HS-27A (cell line): ENCODE results near the gene RAPGEF1.

Experiments used
- DNase-seq: peaks from one replicate; pipeline ENCODE4 v3.0.0-alpha.2; 2012; ENCODE audit warnings: low read depth, missing footprints

Gene RAPGEF1

DNA sequence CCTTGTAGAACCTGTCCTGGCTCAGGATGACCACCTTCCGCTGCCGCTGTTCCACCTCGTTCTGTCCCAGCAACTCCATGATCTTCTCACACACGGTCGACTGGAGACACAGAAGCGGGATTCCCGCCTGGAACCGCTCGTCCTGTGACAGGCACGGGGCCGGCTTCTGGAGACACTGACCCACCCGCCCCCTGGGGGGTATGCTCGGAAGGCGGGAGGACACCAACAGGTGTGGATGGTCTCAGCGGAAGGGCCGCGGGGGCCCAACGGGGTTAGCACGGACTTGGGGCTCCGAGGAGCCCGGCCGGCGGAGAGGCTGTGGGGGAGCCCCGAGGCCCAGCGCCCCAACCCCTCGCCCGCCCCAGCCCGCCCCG is 209.3 kb downstream of the RAPGEF1 start:
- no peak for DNase-seq

DNA sequence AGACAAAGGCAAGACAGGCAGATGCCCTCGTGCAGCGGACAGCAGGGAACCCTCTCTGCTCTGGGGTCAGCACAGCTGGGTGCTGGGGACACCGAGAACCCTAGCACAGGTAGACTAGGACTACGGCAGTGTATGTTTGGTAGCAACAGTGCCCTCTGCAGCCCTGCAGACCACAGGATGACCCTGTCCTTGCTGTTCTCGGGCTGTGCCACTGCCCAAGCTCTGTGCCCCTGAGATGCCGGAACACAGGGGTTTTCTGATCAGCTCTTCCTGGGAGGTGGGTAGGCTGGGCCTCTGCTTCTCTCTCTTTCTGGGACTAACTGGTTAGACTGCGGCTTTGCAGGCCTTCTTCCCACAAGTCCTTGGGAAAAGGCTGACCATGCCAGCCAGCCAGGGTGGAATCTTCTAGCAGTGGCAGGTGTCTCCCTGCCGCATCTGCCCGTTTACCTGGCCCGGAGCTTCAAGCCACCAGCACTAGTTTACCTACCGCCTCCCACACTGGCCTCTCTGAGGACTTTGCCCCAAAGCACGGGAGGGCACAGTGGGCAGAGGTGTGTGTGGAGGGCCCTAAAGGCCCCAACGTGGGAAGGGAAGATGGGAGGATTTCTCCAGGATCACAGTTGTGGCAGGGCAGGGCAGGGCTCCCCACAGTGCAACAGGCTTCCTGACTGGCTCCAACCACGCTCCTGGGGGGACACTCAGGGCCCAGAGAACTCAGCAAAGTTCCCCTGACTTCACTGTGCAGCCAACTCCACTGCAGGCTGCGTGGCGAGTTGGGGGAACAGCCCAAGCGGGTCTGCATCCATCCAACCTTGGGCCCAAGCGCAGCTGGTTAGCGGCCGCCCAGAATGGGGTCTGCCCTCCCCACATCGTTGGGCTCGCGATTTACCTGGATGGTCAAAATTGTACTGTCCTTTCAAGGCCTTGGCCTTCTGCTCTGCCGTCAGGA is 210.0 kb downstream of the RAPGEF1 start:
- DNase-seq: no peak

DNA sequence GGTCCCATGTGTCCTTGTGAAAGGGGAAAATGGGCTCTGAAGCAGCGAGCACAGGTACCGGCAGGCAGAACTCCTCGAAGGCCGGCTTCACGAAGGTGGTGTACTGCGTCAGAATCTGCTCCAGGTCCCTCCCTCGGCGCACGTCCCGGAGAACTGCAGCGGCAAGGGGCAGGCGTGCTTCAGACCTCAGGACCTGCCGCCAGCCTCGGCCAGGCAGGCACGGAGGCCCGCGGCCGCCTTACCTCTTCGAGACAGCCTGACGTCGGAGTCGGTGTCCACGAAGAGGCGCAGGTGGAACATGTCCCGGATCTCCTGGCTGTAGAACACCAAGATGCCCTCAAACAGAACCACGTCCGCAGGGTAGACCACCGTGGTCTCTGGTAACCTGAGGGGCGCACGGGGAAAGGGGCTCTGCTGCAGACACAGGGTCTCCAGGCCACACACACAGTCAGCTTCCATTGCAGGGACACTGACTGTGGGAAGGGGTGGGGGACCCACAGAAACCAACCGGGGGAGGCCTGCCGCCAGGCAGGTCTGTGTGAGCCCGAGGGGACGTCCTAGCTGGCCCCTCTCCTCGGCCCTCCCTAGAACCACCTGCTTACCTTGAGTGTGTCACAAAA is 210.9 kb downstream of the RAPGEF1 start:
- DNase-seq: no peak

DNA sequence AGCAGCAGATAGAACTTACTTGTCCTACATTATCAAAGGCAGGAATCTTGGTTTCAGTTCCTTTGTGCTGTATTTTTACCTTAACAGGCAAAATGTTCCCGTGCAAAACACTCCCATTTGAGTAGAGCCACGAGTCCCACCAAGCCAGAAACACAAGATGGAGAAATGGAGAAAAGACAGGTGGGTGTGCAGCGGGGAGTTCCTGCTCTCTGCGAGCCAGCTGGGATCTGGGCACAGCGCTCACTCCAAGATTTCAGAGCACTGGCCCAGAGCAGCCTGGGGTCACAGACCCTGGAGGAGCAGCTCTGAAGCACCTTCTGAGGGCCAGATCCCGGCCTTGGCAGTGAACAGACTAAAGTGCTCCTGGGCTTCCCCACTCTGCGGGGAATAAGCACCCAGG is 211.7 kb downstream of the RAPGEF1 start:
- no peak for DNase-seq
